Mesendoderm (in vitro differentiated cells): ENCODE measurements around the gene FPR3.

Experiments used
- DNase-seq: peaks from one replicate; pipeline ENCODE4 v3.0.0; 2013
- H2AK5ac ChIP-seq: 2 replicates; pipeline ENCODE4 v1.6.1; 2013; ENCODE audit warnings: low read length, inconsistent platforms
- H2BK120ac ChIP-seq: 2 replicates; pipeline ENCODE4 v1.6.1; 2013; ENCODE audit warnings: low read depth, mild to moderate bottlenecking, low read length, moderate library complexity, mixed read lengths
- H2BK15ac ChIP-seq: replicated peaks from 2 replicates; pipeline ENCODE4 v1.6.1; 2013; ENCODE audit warnings: low read depth, mild to moderate bottlenecking, moderate library complexity
- H2BK5ac ChIP-seq: 2 replicates; pipeline ENCODE4 v1.6.1; 2013; ENCODE audit warnings: low read length, inconsistent platforms
- H3K18ac ChIP-seq: 2 replicates; pipeline ENCODE4 v1.6.1; 2013; ENCODE audit warnings: mild to moderate bottlenecking, low read length, mixed read lengths
- H3K23ac ChIP-seq: one replicate; pipeline ENCODE4 v1.6.1; 2013; ENCODE audit warnings: low read length
- H3K27ac ChIP-seq: 2 replicates; pipeline ENCODE4 v1.5.1; 2013; ENCODE audit warnings: low read depth, mild to moderate bottlenecking, inconsistent platforms, low read length, moderate library complexity
- H3K27me3 ChIP-seq: 2 replicates; pipeline ENCODE4 v1.6.1; 2013; ENCODE audit warnings: low read length, control low read depth, mild to moderate bottlenecking, inconsistent platforms; ENCODE audit not compliant: insufficient read depth, poor library complexity
- H3K36me3 ChIP-seq: 2 replicates; pipeline ENCODE4 v1.6.1; 2013; ENCODE audit warnings: low read length, inconsistent platforms; ENCODE audit not compliant: control insufficient read depth, insufficient read depth
- H3K4ac ChIP-seq: one replicate; pipeline ENCODE4 v1.6.1; 2013; ENCODE audit warnings: low read depth, mild to moderate bottlenecking, low read length, moderate library complexity
- H3K4me1 ChIP-seq: 2 replicates; pipeline ENCODE4 v1.6.1; 2013; ENCODE audit warnings: low read depth, low read length, inconsistent platforms; ENCODE audit not compliant: control insufficient read depth
- H3K4me2 ChIP-seq: 2 replicates; pipeline ENCODE4 v1.6.1; 2013; ENCODE audit warnings: low read length
- H3K4me3 ChIP-seq: 2 replicates; pipeline ENCODE4 v1.5.1; 2013; ENCODE audit warnings: mild to moderate bottlenecking, low read length
- H3K56ac ChIP-seq: one replicate; pipeline ENCODE4 v1.6.1; 2013; ENCODE audit warnings: low read length
- H3K79me1 ChIP-seq: 2 replicates; pipeline ENCODE4 v1.6.1; 2013; ENCODE audit warnings: low read length, inconsistent platforms
- H3K79me2 ChIP-seq: 2 replicates; pipeline ENCODE4 v1.6.1; 2013; ENCODE audit warnings: mild to moderate bottlenecking, low read length; ENCODE audit not compliant: control insufficient read depth, insufficient read depth
- H3K9ac ChIP-seq: 2 replicates; pipeline ENCODE4 v1.6.1; 2013; ENCODE audit warnings: low read length, inconsistent platforms
- H4K5ac ChIP-seq: one replicate; pipeline ENCODE4 v1.6.1; 2013; ENCODE audit warnings: low read length
- H4K8ac ChIP-seq: one replicate; pipeline ENCODE4 v1.6.1; 2013; ENCODE audit warnings: low read depth, mild to moderate bottlenecking, control low read depth, low read length, moderate library complexity
- WGBS: extraction: QIAGEN DNeasy Blood & Tissue Kit; methylation state at CpG from one replicate; pipeline ENCODE4 v1.1.7; 2013; ENCODE audit warnings: low lambda C conversion rate, missing lambda C conversion rate; ENCODE audit not compliant: insufficient coverage; ENCODE audit errors: extremely low coverage; 5-methylcytosine and 5-hydroxymethylcytosine counted together

Gene FPR3

DNA sequence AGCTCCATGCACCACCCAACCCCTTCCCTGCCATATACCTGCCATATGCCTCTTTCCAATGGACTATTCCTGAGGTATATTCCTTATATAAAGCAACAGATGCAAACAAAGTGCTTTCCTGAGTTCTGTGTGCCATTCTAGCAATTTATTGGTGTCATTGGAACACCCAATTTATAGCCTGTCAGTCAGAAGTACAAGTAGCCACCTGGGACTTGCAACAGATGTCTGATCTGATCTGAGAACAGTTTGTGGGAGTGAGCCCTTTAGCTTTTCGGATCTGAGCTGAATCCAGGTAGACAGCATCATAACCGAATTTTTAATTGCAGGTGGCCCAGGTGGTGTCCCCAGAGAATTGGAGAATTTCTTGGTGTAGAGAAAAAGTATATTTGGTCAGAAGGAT is 963 bp upstream of the FPR3 start:
- H2AK5ac ChIP-seq: no peak overlapping the region
- H2BK15ac ChIP-seq: no peak overlapping the region
- no peak overlapping the region for H3K4me2 ChIP-seq
- H3K79me2 ChIP-seq: no peaks in the 10 kb centered on the region
- H3K4me3 ChIP-seq: no peak overlapping the region
- H3K79me1 ChIP-seq: no peaks in the 10 kb centered on the region
- no peak overlapping the region for H3K27ac ChIP-seq
- H3K56ac ChIP-seq: no peak overlapping the region
- WGBS: no CpG with 5 or more reads among the region's 2 CpGs
- no peak overlapping the region for H3K9ac ChIP-seq
- no peak overlapping the region for H3K18ac ChIP-seq
- H3K27me3 ChIP-seq: no peaks in the 10 kb centered on the region
- H4K5ac ChIP-seq: no peak overlapping the region
- H4K8ac ChIP-seq: no peak overlapping the region
- DNase-seq: no peak
- H3K4me1 ChIP-seq: no peaks in the 10 kb centered on the region
- H3K4ac ChIP-seq: no peak overlapping the region
- H2BK120ac ChIP-seq: no peak overlapping the region
- no peak overlapping the region for H3K23ac ChIP-seq
- no peak overlapping the region for H2BK5ac ChIP-seq
- no peaks in the 10 kb centered on the region for H3K36me3 ChIP-seq

DNA sequence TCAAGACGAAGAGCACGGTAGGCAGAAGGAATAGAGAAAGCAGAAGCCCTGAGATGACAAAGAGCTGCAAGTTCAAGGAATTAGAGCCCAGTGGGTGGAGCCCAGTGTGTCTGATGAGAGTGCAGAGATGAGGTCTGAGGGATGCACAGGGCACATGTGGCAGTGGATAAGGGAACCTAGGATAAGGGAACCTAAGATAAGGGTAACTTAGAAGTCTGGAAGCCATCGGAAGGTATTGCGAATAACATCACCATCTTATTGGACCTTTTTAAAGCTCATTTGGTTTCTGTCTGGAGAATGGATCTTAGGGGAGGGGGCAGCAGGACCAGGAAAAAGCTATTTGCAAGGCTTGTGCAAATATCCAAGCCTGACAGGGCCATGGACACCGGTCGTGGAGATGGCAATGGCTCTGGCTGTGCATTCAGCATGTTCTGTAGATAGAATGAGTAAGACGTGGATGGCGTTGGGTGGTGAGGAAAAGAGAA is 1.3 kb downstream of the FPR3 start:
- no CpG with 5 or more reads among the region's 8 CpGs for WGBS
- H3K56ac ChIP-seq: no peak overlapping the region
- no peak overlapping the region for H3K4me3 ChIP-seq

DNA sequence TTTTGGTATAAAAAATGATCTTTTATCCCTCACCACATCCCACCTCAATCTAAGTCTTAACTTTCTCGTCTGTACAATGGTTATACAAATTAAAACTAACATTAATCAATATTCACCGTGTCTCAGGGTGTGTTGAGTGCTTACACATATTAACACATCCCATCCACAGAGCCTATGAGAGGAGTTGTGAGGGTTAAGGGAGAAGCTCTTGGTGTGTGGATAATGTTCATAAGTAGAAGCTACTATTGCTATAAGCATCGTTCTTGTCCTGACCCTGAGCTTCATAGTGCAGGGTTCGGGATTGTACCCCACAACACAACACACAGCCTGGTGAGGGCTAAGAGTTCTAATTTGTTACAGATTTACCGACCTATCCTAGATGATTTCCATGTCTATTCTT is 2.5 kb downstream of the FPR3 start:
- Histone ChIP-seq H3K27me3 (no peaks in the 10 kb centered on the region), H2BK15ac (no peak overlapping the region), H4K5ac (no peak overlapping the region), H3K4me3 (no peak overlapping the region), H3K18ac (no peak overlapping the region), H3K27ac (no peak overlapping the region), H3K4ac (no peak overlapping the region), H3K4me2 (no peak overlapping the region), H2AK5ac (no peak overlapping the region), H3K23ac (no peak overlapping the region), H3K79me2 (no peaks in the 10 kb centered on the region), H3K4me1 (no peaks in the 10 kb centered on the region), H3K79me1 (no peaks in the 10 kb centered on the region), H2BK120ac (no peak overlapping the region), H3K9ac (no peak overlapping the region), H3K56ac (no peak overlapping the region), H3K36me3 (no peaks in the 10 kb centered on the region), H2BK5ac (no peak overlapping the region), H4K8ac (no peak overlapping the region)
- WGBS: 100% methylated on average over 2 of the region's 5 CpGs
- no peak for DNase-seq

More for the DNA sequence above, 1.3 kb downstream of the FPR3 start:
- Histone ChIP-seq H4K8ac (no peak overlapping the region), H3K27ac (no peak overlapping the region), H3K9ac (no peak overlapping the region), H3K36me3 (no peaks in the 10 kb centered on the region), H3K4me2 (no peak overlapping the region), H4K5ac (no peak overlapping the region), H3K23ac (no peak overlapping the region), H2AK5ac (no peak overlapping the region), H3K27me3 (no peaks in the 10 kb centered on the region), H2BK15ac (no peak overlapping the region), H3K4ac (no peak overlapping the region), H3K4me1 (no peaks in the 10 kb centered on the region), H3K18ac (no peak overlapping the region), H3K79me1 (no peaks in the 10 kb centered on the region), H3K79me2 (no peaks in the 10 kb centered on the region), H2BK120ac (no peak overlapping the region), H2BK5ac (no peak overlapping the region)
- no peak for DNase-seq

DNA sequence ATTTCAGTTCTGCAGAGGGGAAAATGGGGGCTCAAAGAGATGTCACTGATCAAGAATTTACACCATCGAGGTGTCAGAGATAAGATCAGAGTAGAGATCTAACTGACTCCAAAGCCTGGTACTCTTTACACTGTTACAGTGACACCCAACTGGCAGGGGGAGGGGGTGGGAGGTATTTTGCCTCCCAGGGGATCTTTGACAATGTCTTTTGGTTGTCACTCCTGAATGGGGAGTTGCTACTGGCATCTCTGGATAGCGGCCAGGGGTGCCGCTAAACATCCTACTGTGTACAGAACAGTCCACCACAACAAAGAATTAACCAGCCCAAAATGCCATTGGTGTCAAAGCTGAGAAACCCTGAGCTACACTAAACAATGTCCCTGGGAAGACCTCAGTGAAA is 3.1 kb downstream of the FPR3 start:
- Histone ChIP-seq H2BK5ac (no peak overlapping the region), H3K4ac (no peak overlapping the region), H3K36me3 (no peaks in the 10 kb centered on the region), H3K9ac (no peak overlapping the region), H3K4me2 (no peak overlapping the region), H3K4me3 (no peak overlapping the region), H3K79me1 (no peaks in the 10 kb centered on the region), H2BK15ac (no peak overlapping the region), H3K4me1 (no peaks in the 10 kb centered on the region), H2BK120ac (no peak overlapping the region), H3K27ac (no peak overlapping the region), H3K79me2 (no peaks in the 10 kb centered on the region), H3K23ac (no peak overlapping the region), H3K18ac (no peak overlapping the region), H3K56ac (no peak overlapping the region), H4K8ac (no peak overlapping the region), H3K27me3 (no peaks in the 10 kb centered on the region), H2AK5ac (no peak overlapping the region), H4K5ac (no peak overlapping the region)
- WGBS: no CpG with 5 or more reads among the region's 3 CpGs
- DNase-seq: peak; percentile 68

DNA sequence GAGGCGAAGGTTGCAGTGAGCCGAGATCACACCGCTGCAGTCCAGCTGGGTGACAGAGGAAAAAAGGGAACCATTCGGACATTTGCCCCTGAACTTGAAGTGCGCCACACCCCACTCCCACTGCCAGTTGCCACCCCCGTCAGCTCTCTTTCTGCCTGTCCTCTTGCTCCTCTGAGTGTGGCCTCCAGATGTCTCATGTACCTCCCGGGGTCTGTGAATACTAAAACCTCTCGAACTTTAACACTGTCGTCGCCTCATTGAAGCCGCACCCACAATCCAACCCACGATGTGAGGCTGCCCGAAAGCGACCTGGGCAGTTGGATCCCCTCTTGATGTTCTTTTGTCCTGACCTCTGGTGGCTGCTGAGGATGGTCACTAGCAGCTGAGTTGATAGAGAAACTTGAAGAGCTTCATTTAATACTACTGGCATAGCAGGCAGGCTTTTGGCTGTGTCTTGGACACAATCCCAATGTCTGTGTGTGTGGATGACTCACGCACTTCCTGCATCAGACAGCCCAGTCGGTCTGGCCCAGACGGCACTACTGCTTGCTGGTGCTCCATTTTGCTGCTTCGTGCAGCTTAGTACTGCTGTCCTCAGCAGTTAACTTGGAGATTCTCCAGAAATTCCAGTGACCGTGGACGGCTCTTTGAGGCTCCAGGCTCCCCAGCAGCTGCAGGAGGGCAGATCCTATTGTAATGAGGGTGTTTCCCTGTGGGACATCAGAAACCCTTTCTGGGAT is 4.2 kb downstream of the FPR3 start:
- Histone ChIP-seq H4K5ac (no peak overlapping the region), H3K4me2 (no peak overlapping the region), H4K8ac (no peak overlapping the region), H3K4me3 (no peak overlapping the region), H3K79me2 (no peaks in the 10 kb centered on the region), H3K18ac (no peak overlapping the region), H2BK15ac (no peak overlapping the region), H3K4me1 (no peaks in the 10 kb centered on the region), H3K79me1 (no peaks in the 10 kb centered on the region), H3K23ac (no peak overlapping the region), H2AK5ac (no peak overlapping the region), H3K27me3 (no peaks in the 10 kb centered on the region), H2BK5ac (no peak overlapping the region), H3K9ac (no peak overlapping the region), H3K4ac (no peak overlapping the region), H3K36me3 (no peaks in the 10 kb centered on the region), H2BK120ac (no peak overlapping the region), H3K27ac (no peak overlapping the region), H3K56ac (no peak overlapping the region)
- WGBS: no CpG with 5 or more reads among the region's 20 CpGs
- no peak for DNase-seq
